ENCODE results near the gene NDUFA13.
"Not testable (repeated sequence)": the region's sequence is repeated elsewhere in the genome, so short reads cannot be mapped to it uniquely, and the experiment has no call there.

NDUFA13 gene

DNA sequence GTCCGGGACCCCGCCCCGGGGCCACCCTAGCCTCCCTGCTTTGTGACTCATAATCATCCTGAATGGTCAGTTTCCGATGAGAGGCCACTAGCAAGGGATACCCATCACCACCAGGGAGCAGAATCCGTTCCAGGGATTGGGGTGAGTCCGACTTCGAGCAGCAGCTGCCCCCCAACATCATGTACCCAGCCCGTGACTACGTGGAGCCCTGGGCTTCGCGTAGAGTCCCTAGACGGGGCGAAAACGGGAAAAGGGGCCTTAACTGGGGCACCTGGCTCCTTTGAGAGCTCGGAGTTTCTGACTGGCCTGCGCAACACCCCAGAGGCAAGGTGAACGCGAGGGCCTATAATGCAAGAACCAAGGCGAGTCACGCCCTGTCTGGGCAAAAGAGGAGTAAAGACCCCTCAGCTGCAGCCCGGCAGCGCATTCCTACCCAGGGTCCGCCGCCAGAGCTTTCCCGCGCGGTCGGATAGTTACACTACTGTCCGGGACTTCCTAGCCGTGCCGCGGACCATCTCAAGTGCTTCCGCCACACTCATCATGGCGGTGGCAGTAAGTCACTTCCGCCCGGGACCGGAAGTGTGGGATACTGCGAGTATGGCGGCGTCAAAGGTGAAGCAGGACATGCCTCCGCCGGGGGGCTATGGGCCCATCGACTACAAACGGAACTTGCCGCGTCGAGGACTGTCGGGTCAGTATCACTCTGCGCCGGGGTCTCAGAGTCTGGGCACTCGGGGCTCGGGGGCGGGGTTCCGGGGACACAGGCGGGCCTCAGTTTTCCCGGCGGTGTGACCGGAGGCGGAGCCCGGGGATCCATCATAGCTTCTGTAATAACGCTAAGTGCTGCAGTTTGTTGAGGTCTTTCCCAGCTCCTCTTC is at the start of gene NDUFA13:
Gene NDUFA13, plus strand, starts transcription at position 584 of the 878 bp plus-strand sequence. Its CDS starts 14 bp downstream, at position 598.
- Mint-ChIP-seq H3K36me3 (peaks cover 2% of the 10 kb centered on the region), H3K27ac (peak within 1 kb of the TSS; percentile 95), H3K27me3 (no peaks in the 10 kb centered on the region), H3K4me3 (peak within 1 kb of the TSS; percentile 93), H3K4me1 (ENCODE audit: low read depth) (peaks cover 31% of the 10 kb centered on the region), H3K9me3 (ENCODE audit: low read depth) (no peaks in the 10 kb centered on the region)

DNA sequence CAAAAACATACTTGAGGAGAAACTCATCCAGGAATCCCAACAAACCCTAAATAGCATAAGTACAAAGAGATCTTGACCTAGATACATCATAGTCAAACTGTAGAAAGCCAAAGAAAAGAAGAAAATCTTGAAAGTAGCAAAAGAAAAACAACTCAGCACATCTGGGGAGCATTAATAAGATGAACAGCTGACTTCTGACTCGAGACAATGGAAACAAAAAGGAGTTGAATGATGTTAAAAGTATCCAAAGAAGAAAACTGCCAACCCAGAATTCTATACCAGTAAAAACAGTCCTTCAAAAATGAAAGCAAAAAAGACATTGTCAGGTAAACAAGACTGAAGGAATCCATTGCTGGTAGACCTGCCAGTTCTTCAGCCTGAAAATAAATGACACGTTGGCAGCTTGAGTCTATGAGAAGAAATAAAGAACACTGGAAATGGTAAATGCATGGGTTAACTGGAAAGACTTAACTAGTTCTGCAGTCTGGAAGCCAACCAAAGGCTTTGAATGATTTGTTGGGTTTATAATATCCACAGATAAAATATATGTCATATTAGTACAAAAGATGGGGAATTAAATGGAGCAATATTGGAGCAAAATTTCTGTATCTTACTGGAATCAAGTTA is 47.5 kb upstream of the NDUFA13 start:
- peak overlapping the region; percentile 56 for H3K27ac Mint-ChIP-seq
- H3K4me1 Mint-ChIP-seq (ENCODE audit: low read depth), result peaks cover 45% of the 10 kb centered on the region
- H3K9me3 Mint-ChIP-seq (ENCODE audit: low read depth), result peaks cover 7% of the 10 kb centered on the region
- peaks cover 33% of the 10 kb centered on the region for H3K36me3 Mint-ChIP-seq
- no peak overlapping the region for H3K4me3 Mint-ChIP-seq
- H3K27me3 Mint-ChIP-seq, result no peaks in the 10 kb centered on the region

DNA sequence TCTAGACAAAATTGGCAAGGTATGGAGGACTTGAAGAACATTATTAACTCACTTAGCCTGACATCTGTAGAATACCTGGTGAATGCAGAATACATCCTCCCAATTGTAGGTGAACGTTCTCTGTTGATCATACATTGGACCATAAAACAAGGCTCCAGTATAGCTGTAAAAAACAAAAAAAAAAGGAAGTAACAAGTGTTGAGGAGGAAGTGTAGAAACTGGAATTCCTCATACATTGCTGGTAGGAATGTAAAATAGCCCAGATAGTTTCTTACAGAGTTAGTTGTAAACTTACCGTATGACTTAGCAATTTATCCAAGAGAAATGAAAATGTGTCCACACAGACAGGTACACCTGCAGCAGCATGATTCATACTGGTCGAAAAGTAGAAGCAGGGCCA is 45.4 kb upstream of the NDUFA13 start:
- peaks cover 26% of the 10 kb centered on the region for H3K36me3 Mint-ChIP-seq
- H3K4me1 Mint-ChIP-seq (ENCODE audit: low read depth), result peaks cover 50% of the 10 kb centered on the region
- no peak overlapping the region for H3K4me3 Mint-ChIP-seq
- H3K27ac Mint-ChIP-seq, result peak overlapping the region; percentile 50
- H3K9me3 Mint-ChIP-seq (ENCODE audit: low read depth), result peaks cover 7% of the 10 kb centered on the region
- H3K27me3 Mint-ChIP-seq, result no peaks in the 10 kb centered on the region

DNA sequence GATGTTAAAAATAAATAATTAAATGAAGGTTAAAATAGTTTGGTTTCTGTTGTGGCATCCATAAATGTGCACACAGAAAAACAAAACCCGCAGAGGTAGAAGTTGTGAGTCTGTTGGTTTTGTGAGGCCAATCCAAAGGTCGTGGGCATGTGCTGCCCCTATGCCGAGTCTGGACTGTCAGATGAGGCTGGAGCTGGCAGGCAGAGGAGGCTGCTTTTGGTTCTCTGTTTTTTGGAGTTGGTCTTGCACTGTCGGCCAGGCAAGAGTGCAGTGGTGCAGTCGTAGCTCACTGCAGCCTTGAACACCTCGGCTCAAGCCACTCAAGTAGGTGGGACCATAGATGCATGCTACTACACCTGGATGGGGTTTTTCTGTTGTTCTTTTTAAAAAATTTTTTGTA is 44.3 kb upstream of the NDUFA13 start:
- Mint-ChIP-seq H3K36me3 (peaks cover 19% of the 10 kb centered on the region), H3K27me3 (no peaks in the 10 kb centered on the region), H3K27ac (no peak overlapping the region), H3K4me1 (ENCODE audit: low read depth) (peaks cover 55% of the 10 kb centered on the region), H3K9me3 (ENCODE audit: low read depth) (peaks cover 7% of the 10 kb centered on the region), H3K4me3 (no peak overlapping the region)

DNA sequence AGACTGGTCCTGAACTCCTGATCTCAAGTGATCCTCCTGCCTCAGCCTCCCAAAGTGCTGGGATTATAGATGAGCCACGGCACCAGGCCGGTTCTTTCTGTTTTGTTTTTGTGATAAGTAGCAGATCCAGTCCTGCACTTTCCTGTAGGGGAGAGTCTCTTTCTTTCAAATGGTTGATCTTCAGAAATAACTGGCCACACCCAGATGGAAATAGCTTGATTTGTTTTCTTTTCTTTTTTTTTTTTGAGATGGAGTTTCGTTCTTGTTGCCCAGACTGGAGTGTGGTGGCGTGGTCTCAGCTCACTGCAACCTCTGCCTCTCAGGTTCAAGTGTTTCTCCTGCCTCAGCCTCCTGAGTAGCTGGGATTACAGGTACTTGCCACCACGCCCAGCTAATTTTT is 43.9 kb upstream of the NDUFA13 start:
- peaks cover 16% of the 10 kb centered on the region for H3K36me3 Mint-ChIP-seq
- not testable (repeated sequence) for H3K4me3 Mint-ChIP-seq
- H3K27ac Mint-ChIP-seq, result peak overlapping the region; percentile 28

DNA sequence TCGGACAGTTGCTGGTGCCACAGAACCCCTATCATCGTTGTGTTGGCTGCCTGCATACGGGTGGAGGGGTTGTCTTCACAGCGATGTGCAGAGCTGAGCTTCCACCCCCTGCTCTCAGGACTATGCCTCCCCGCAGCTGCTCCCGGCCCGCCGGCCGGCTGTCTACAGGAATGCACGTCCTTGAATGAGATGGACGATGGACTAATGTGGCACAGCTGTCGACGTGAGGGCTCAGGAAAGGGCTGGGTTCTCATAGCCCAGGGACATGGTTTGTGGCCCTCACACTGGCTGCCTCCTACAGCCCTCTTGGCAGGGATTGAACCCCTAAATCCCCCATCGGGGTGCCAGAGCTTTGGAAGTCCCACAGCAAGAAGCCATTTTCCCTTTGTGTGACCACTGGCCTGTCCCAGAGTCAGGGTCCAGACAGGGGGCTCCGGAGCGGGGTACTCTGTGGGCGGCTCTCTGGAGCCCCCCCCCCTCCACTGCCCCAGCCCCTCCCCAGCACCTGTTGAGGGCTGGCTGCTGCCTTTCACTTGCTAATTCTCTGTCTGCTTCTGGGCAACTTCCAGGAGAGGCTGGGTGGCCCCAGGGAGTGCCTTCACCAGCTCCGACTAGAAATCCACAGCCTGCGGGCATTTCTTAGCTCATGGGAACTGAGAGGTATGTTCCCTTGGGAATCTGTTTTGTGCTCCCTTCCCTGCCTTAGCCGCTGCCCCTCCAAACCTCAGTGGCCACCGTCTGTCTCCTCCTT is 40.8 kb upstream of the NDUFA13 start:
- no peaks in the 10 kb centered on the region for H3K27me3 Mint-ChIP-seq
- H3K9me3 Mint-ChIP-seq (ENCODE audit: low read depth), result no peaks in the 10 kb centered on the region
- H3K27ac Mint-ChIP-seq, result peak overlapping the region; percentile 64
- H3K4me1 Mint-ChIP-seq (ENCODE audit: low read depth), result peaks cover 76% of the 10 kb centered on the region
- H3K36me3 Mint-ChIP-seq, result no peaks in the 10 kb centered on the region
- H3K4me3 Mint-ChIP-seq, result no peak overlapping the region

More for the DNA sequence above, 43.9 kb upstream of the NDUFA13 start:
- H3K4me1 Mint-ChIP-seq (ENCODE audit: low read depth), result peaks cover 59% of the 10 kb centered on the region
- not testable (repeated sequence) for H3K9me3 Mint-ChIP-seq (ENCODE audit: low read depth); H3K27me3 Mint-ChIP-seq

DNA sequence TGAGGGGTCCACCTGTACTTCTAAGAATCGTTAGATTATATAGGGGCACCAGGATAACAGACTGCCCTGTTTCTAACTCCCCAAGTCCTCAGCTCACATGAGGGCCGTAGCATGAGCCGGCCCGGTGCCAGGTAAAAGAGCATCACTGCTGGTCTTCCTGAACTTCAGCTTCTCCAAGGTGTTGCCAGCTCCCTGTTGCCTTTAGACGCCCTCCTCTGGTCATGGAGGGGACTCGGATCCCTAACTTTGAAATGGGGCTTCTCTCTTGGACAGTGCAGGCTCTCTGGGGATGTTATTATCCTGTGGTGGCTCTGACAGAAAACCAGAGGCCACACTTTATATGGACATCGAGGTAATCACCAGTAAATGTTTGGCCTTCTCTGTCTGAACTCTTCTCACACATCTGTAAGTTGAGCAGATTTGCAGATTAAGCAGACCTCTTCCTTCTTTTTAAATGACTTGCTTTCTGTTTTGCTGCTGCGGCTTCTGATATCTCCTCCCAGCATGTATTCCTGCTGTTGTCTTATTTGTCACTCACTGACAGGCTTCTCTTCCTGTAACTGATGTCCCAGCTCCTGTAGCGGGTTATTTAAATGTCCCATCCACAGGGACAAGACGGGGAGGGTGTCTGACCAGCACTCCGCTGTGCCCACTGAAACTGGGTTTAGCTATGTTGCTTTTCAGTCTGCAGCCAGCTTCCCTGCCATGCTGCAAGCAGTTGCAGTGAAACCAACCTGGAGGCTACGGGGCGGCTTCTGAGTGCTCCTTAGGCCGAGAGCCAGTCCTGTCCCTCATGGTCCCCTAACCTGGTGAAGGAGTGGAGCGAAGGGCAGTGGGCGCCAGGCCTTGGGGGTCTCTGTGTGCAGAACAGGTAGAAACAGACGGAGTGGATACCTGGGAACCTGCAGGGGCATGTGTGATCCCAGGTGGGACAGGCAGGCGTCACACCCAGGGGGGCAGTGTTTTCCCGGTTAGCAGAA is 39.9 kb upstream of the NDUFA13 start:
- Mint-ChIP-seq H3K27me3 (no peaks in the 10 kb centered on the region), H3K36me3 (no peaks in the 10 kb centered on the region), H3K4me3 (no peak overlapping the region), H3K9me3 (ENCODE audit: low read depth) (no peaks in the 10 kb centered on the region), H3K4me1 (ENCODE audit: low read depth) (peaks cover 78% of the 10 kb centered on the region), H3K27ac (peak overlapping the region; percentile 19)

DNA sequence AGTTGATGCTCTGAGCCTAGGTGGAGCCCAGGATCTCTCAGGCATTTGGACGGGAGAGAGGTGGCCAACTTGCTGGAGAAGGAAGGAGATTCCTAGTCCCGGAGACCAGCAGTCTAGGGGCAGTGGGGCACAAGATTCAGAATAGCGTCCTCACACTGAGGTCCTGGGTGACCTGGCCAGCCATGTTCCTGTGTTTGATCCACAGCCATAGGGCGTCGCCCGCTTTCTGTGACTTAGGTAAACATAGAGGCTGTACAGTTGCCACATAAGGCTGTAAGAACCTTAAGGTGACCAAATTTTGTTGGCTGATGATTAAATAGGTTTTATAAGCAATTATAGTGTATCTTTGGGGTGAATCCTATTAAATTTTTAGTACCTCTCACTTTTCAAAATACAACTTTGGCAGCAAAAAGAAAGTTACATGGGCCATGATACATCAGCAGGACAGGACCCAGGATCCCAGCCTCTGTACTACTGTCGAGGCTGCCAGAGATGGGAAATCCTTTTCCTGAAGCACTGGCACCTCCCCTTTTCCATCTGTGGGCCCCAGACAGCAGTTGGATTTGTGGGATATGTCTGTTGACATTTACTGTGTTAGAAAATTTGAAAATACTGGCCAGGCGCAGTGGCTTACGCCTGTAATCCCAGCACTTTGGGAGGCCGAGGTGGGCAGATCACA is 38.2 kb upstream of the NDUFA13 start:
- H3K36me3 Mint-ChIP-seq, result no peaks in the 10 kb centered on the region
- no peak overlapping the region for H3K27ac Mint-ChIP-seq
- H3K4me1 Mint-ChIP-seq (ENCODE audit: low read depth), result peaks cover 72% of the 10 kb centered on the region
- no peak overlapping the region for H3K4me3 Mint-ChIP-seq
- H3K9me3 Mint-ChIP-seq (ENCODE audit: low read depth), result no peaks in the 10 kb centered on the region
- H3K27me3 Mint-ChIP-seq, result no peaks in the 10 kb centered on the region

DNA sequence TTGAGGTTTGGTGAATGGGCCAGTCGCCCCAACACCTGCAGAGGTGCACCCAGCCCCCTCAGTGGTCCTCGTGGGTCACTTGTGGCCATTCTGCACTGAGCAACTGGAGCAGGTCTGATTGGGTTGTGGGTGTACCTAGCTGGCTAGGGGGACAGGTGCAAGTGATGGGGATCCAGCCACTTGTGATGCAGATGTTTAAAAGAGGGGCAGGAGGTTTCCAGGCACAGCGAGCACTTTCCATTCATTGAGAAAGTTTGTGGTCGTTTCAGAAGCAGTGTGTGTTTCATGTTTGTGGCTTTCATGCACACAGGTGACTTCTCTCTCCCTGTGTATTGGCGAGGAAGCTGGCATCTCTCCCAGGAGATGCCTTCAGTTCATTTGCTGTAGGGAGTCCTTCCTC is 35.3 kb upstream of the NDUFA13 start:
- Mint-ChIP-seq H3K4me1 (ENCODE audit: low read depth) (peaks cover 64% of the 10 kb centered on the region), H3K4me3 (no peak overlapping the region), H3K27ac (peak overlapping the region; percentile 64), H3K9me3 (ENCODE audit: low read depth) (no peaks in the 10 kb centered on the region), H3K27me3 (no peaks in the 10 kb centered on the region), H3K36me3 (no peaks in the 10 kb centered on the region)

DNA sequence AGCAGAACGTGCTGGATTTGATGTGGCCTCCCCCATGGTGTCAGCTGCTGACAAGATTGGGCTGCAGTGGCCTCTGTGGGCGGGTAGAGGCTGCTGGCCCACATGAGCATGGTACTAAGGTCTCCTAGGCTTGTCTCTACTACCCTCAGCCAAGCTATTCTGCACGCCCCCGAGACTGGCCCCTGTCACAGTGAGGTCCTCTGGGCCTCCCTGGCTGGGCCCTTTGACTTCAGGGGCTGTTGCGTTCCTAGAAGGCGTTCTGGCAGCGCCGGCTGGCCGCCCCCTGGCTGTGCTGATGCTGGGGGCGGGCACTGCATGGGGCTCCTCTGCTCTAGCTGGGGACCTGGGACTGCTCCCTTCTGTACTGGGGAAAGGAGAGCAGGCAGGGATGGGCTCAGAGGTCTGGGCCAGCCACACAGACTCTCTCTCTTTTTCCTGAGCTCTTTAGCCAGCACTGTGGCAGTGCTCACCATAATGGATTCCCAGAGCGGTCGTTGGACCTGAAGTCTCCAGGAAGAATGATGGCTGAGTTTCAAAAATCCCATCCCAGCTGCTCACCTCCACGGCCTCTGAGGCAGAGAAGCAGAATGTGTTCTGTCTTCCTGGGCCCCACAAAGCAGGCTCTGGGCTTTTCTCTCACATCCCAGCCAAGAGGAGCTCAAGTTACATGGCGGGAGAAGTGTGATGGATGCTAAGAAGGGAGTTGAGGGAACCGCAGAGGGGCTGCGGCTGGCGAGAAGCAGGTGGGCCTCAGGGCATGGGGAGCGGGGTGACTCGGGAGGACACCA is 33.0 kb upstream of the NDUFA13 start:
- Mint-ChIP-seq H3K4me1 (ENCODE audit: low read depth) (peaks cover 65% of the 10 kb centered on the region), H3K27me3 (no peaks in the 10 kb centered on the region), H3K4me3 (no peak overlapping the region), H3K36me3 (no peaks in the 10 kb centered on the region), H3K9me3 (ENCODE audit: low read depth) (no peaks in the 10 kb centered on the region), H3K27ac (peak overlapping the region; percentile 73)

DNA sequence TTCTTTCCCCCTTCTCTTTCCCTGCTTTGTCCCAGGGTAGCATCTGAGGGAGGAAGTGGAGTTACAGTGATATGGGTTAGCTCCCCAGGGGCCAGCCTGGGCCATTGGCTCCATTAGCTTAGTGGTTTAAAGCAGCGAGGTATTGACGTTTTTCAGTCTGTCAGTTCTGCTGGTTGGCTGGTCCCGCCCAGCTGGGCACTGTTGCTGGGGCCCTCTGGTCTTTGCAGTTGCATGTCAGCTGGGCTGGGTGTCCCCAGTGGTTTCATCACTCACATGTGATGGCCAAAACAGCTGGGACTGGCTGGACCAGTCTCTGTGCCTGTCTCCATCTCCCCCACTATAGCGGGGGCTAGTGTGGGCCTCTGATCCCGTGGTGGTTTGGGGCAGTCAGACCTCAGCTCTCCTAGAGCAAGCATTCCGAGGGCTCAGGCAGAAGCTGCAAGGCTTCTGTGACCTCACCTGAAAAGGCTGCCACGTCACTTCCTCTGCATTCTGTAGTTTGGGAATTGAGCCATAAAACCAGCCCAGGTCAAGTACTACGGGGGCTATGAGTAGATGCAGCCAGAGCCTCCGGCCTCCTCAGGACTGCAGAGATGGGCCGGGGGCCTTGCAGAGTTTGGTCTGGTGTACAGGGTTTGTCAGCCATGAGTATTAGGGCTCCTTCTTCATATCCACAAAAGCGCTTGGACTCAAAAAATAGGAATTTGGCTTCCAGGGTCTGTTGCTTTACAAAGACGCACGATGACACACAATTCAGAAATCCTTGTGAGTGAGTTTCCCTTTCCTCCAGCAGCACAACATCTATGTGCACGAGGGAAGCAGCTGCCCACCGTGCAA is 30.6 kb upstream of the NDUFA13 start:
- H3K36me3 Mint-ChIP-seq, result no peaks in the 10 kb centered on the region
- H3K27ac Mint-ChIP-seq, result peak overlapping the region; percentile 75
- H3K9me3 Mint-ChIP-seq (ENCODE audit: low read depth), result no peaks in the 10 kb centered on the region
- H3K4me1 Mint-ChIP-seq (ENCODE audit: low read depth), result peaks cover 75% of the 10 kb centered on the region
- H3K27me3 Mint-ChIP-seq, result no peaks in the 10 kb centered on the region
- H3K4me3 Mint-ChIP-seq, result no peak overlapping the region

DNA sequence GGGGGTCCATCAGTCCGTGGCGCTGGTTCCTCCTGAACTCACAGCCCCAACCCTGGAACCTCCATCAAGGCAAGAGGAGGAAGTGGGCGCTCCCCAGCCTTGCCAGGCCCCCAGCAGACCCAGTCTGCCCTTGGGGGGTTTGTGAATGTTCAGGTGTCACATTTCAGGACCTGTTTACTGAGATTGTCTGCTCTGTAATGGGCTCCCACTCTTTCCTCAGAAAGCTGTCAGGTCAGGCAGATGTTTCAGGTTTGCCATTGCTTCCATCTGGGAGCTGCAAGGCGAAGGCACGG is 30.1 kb upstream of the NDUFA13 start:
- H3K27me3 Mint-ChIP-seq, result no peaks in the 10 kb centered on the region
- H3K4me1 Mint-ChIP-seq (ENCODE audit: low read depth), result peaks cover 73% of the 10 kb centered on the region
- H3K9me3 Mint-ChIP-seq (ENCODE audit: low read depth), result no peaks in the 10 kb centered on the region
- no peaks in the 10 kb centered on the region for H3K36me3 Mint-ChIP-seq
- H3K4me3 Mint-ChIP-seq, result no peak overlapping the region
- H3K27ac Mint-ChIP-seq, result peak overlapping the region; percentile 75

Measured in activated naive CD8-positive, alpha-beta T cell (primary cell).